ENCODE data around the gene CATSPER3. TPM values are rescaled to one million over a fixed set of nuclear protein-coding genes. Genes with fewer than 3 reads are reported as not detected.

The CATSPER3 gene
- total RNA-seq: 0.13 and 0.32 TPM in 2 replicates

DNA sequence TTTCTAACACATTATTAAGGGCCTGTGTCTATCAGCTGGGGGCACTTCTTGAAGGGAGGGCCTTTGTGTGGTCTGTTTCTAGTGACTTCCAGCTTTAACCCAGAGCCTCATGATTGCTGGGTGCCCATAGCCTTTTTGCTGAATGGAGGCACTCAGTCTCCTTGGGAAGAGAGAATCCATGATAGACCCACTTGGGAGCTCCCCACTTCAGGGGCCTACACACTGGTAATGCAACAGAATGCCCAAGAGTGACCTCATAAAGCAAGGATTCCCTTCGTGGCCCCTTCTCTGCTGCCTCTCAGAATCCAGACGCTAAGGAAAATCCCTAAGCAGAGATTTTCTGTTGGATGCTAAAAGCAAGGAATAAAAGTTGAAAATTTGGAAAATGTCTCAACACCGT lies at the start of gene CATSPER3:
Gene CATSPER3 (plus strand): TSS at position 301 of the 400 bp plus-strand sequence. CDS start 85 bp downstream, at position 386.

GRCh38 chr5:135033901-135034235 lies 66.2 kb downstream of the CATSPER3 start, which contains the start of gene PITX1:
PITX1 (minus strand) TSS chr5:135034228; CDS start chr5:135033881, 347 bp downstream.

Small RNA genes lying within 50 kb of the gene (small RNA-seq; reads per million reads assigned to genes)
- gene MIR4461 (not detected), gene MTND3P25 (not detected), gene MTND4LP30 (not detected)

Other genes with a start within 250 kb of the CATSPER3 start
- gene CAMLG, start 229.4 kb upstream of the CATSPER3 start, total RNA-seq: 50.5 and 52.9 TPM in 2 replicates
- 29.4 and 32.0 TPM in 2 replicates for gene DDX46, start 209.1 kb upstream of the CATSPER3 start, total RNA-seq
- 53.9 and 62.1 TPM in 2 replicates for gene C5orf24, start 121.9 kb upstream of the CATSPER3 start, total RNA-seq
- gene TXNDC15, start 93.5 kb upstream of the CATSPER3 start, total RNA-seq: 129 and 131 TPM in 2 replicates
- gene PCBD2, start 62.8 kb upstream of the CATSPER3 start, total RNA-seq: 7.7 and 9.0 TPM in 2 replicates
- gene PITX1, start 66.3 kb downstream of the CATSPER3 start, total RNA-seq: 162 and 175 TPM in 2 replicates

Data from articular chondrocyte of knee joint (primary cell).